ENCODE data around the gene PRDX6. TPM values are rescaled to one million over a fixed set of nuclear protein-coding genes. Genes with fewer than 3 reads are reported as not detected.

Gene PRDX6
- total and polyA plus RNA-seq, 2 donors (not counting 3 experiments of a cell fraction or from before 2014, with no cell fraction given): 145 to 288 TPM

- TF ChIP-seq MYC (IDR thresholded peaks at IDR 0.05; ENCODE audit: low read depth, low read length) (no peak), FOS (IDR thresholded peaks at IDR 0.05; ENCODE audit: borderline replicate concordance, insufficient read depth, low read length) (no peak), GATA2 (IDR thresholded peaks at IDR 0.05; ENCODE audit: insufficient read depth, insufficient read length, low read depth, low read length) (no peak), POLR2A (IDR thresholded peaks at IDR 0.05; ENCODE audit: low read depth, low read length) (no peak), POLR2AphosphoS5 (IDR thresholded peaks at IDR 0.05; ENCODE audit: insufficient read depth, low read depth, low read length) (no peak), JUN (IDR thresholded peaks at IDR 0.05; ENCODE audit: borderline replicate concordance, insufficient read depth, insufficient read length, low read depth) (no peak), MAX (IDR thresholded peaks at IDR 0.05; ENCODE audit: insufficient read depth, insufficient read length) (no peak), CTCF (IDR thresholded peaks at IDR 0.05; ENCODE audit: extremely low read depth in 1 of 2, insufficient read depth in 1 of 2, low read depth in 1 of 2, low read length in 2 of 2) (no peak), EZH2 (IDR thresholded peaks at IDR 0.05; ENCODE audit: borderline replicate concordance, low read depth, low read length, severe bottlenecking) (no peak)
- Histone ChIP-seq H3K9me3 (replicated peaks; ENCODE audit: control insufficient read depth, insufficient read depth, low read length) (peaks cover 1% of the 10 kb centered on the region), H3K79me2 (ENCODE audit: control insufficient read depth, insufficient read depth, low read length) (no peaks in the 10 kb centered on the region), H2AFZ (ENCODE audit: low read depth, low read length) (no peak overlapping the region), H3K27ac (ENCODE audit: insufficient read depth, low read depth, low read length) (no peak overlapping the region), H4K20me1 (replicated peaks; ENCODE audit: control insufficient read depth, extremely low read depth, insufficient read depth, low read length) (no peaks in the 10 kb centered on the region), H3K27me3 (ENCODE audit: control insufficient read depth in 2 of 2, insufficient read depth in 2 of 2, low read length in 2 of 2) (no peaks in the 10 kb centered on the region), H3K36me3 (ENCODE audit: control insufficient read depth in 2 of 2, extremely low read depth in 1 of 2, insufficient read depth in 2 of 2, low read length in 2 of 2) (no peaks in the 10 kb centered on the region), H3K9me1 (replicated peaks; ENCODE audit: control insufficient read depth, extremely low read depth, insufficient read depth, low read length) (no peaks in the 10 kb centered on the region), H3K4me2 (ENCODE audit: insufficient read depth, low read length) (no peak overlapping the region), H3K9ac (replicated peaks; ENCODE audit: extremely low read depth, insufficient read depth, low read length) (no peak overlapping the region), H3K4me1 (ENCODE audit: control insufficient read depth, extremely low read depth, insufficient read depth, low read length) (no peaks in the 10 kb centered on the region), H3K4me3 (replicated peaks in 1 of 3; ENCODE audit: insufficient read depth in 1 of 3, low read depth in 1 of 3, low read length in 3 of 3) (no peak overlapping the region)
- CTCF ChIA-PET: interaction anchor here (0.9 to 1.0 kb wide), 3 partner anchors 10 to 331 kb away, joined by 3 read pairs; no protein-coding TSS in a partner anchor
- FAIRE-seq (no peak), DNase-seq (ENCODE audit: low read depth, low spot score) (no peak)
- POLR2A ChIA-PET: no interaction called here
- intact Hi-C loops (cut with micrococcal nuclease): no loop called here
- BruUV-seq (replicated peaks): no TSS peak
- dilution Hi-C loops (cut with MboI; ENCODE audit: extremely low pct_ligation_motif_present, low sequenced_read_pairs): no loop called here
Observed at GRCh38 chr1:173495609-173496267, 18.6 kb downstream of the PRDX6 start.
